HG03196 (cell line): ENCODE measurements around the gene DCDC2C.

ENCODE experiments used
- ATAC-seq: cut with Tn5 transposase; IDR thresholded peaks from one replicate; pipeline ENCODE4 v1.9.1; 2021; ENCODE audit not compliant: unreplicated experiment

The DCDC2C gene

DNA sequence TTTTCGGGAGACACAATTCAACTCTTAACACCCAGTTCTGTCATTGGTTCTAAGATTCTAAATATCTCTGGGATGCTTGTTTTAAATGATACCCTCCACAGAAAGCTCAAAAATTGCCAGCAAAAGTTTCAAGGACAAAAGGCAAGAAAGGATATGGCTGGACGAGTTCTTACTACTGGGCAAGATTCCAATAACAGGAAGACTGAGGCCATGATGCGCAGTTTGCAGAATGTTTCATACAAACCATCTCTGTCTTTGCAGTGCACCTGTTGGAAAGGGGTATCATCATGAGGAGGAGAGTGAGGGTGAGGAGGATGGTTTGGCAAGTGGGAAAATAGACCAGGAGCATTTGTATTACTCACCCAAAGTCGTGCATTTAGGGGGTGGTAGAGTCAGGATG, 172.8 kb downstream of the DCDC2C start:
- no peak for ATAC-seq

DNA sequence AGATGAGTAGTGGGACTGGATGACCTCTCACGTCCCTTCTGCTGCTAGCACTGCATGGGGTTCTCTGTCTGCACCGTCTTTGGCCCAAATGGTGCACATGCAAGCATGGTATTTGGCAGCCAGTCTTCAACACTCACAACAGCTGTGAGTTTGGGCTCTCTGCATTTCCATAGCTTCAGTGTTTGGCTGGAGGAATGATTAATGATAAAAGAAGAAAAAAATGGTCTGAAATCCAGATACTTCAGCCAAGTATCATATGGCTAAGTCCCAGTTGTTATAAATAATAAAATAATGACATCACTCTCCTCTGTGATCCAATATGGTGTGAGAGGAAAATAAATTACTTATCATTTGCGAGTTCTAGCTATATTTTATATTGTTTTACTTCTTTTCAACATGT, 173.3 kb downstream of the DCDC2C start:
- ATAC-seq, result no peak

DNA sequence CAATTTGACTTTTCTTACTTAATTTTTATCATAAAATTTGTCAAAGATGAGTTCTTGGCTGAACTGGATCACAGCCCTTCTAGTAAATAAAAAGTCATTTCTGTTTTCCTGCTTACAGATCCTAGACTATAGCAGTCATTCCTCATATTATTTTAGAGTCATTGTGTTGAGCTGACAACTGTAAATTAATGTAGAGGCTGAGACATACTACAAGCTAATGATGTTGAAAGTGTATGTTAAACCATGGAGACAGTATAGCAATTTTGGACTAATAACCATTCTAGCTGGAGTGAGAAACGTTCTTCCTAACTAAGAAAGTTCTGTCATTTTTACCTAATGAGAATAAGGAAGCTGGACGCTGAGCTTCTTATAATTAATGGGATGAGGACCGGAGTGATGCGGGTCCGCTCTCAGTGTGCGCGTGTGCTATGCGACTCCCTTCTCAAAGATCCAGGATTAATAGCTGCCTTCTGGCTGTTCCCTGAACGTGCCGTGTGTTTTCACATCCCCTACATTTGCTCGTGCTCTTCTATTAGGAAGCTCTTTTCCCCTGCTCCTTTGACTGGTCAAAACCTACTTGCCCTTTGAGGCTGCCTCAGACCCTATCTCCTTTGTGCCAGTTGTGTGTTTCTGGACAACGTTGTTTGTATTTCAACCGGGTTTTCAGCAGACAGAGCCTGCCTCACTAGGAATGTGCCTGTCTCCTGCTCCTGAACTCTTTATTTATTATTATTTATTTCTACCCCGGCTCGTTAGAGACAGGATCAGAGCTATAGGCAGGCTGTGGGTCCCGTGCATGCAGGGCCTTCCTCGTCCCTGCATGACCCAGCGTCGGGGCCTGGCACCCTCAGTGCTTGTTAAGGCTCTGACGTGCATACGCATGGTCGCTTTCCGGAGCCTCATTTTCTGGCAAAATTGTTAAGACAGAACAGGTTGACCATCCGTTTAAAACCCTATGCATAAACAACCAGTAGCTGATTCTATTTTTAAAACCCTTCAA, 182.6 kb downstream of the DCDC2C start:
- ATAC-seq, result no peak

DNA sequence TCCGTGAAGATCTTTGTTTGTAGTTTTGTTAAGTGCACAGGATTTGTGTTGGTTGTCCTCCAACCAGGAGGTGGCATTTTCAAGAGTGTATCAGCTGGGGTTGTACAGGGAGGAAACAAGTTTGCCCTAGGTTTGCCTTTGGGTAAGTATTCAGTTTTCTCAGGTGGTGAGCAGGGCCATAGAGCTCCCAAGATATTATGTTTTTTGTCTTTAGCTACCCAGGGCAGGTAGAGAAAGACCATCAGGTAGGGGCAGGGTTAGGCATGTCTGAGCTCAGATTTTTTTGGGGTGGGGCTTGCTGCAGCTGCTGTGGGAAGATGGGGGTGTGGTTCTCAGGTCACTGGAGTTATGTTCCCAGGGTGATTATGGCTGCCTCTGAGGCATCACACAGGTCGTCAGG, 191.6 kb downstream of the DCDC2C start:
- ATAC-seq, result no peak
